IPS-18a (cell line): ENCODE results near the gene PTGR3.

ENCODE experiments used
- H3K27ac ChIP-seq: one replicate; pipeline ENCODE4 v1.5.1; 2013; ENCODE audit warnings: low read length
- H3K27me3 ChIP-seq: one replicate; pipeline ENCODE4 v1.6.1; 2013; ENCODE audit warnings: mild to moderate bottlenecking, low read length; ENCODE audit not compliant: control insufficient read depth, insufficient read depth
- H3K36me3 ChIP-seq: one replicate; pipeline ENCODE4 v1.6.1; 2013; ENCODE audit warnings: low read depth, low read length; ENCODE audit not compliant: control insufficient read depth
- H3K4me1 ChIP-seq: one replicate; pipeline ENCODE4 v1.6.1; 2013; ENCODE audit warnings: low read depth, low read length; ENCODE audit not compliant: control insufficient read depth
- H3K4me3 ChIP-seq: one replicate; pipeline ENCODE4 v1.5.1; 2013; ENCODE audit warnings: low read length
- H3K9ac ChIP-seq: one replicate; pipeline ENCODE4 v1.6.1; 2013; ENCODE audit warnings: mild to moderate bottlenecking, low read length, moderate library complexity
- H3K9me3 ChIP-seq: one replicate; pipeline ENCODE4 v1.6.1; 2013; ENCODE audit warnings: low read depth, low read length; ENCODE audit not compliant: control insufficient read depth

Gene PTGR3

DNA sequence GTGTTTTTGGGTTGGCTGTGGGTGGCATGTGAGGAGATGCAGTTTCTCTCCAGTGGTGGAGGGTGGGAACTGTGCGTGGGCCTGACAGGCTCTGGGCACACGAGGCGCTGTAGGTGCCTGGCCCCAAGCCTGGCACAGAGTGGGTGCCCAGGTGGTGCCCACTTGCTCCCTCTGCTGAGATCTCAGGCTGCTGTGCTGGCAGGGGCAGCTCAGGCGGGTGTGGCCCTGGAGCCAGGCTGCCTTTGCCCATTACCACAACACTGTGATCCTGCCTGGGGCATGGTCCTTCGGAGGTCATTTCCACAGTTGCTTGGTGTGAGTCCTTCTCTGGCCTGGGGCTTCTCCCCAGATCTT is 22.1 kb upstream of the PTGR3 start:
- Histone ChIP-seq H3K4me3 (no peak overlapping the region), H3K9ac (no peak overlapping the region), H3K36me3 (no peaks in the 10 kb centered on the region), H3K27me3 (no peaks in the 10 kb centered on the region), H3K4me1 (no peaks in the 10 kb centered on the region), H3K9me3 (no peaks in the 10 kb centered on the region), H3K27ac (no peak overlapping the region)

DNA sequence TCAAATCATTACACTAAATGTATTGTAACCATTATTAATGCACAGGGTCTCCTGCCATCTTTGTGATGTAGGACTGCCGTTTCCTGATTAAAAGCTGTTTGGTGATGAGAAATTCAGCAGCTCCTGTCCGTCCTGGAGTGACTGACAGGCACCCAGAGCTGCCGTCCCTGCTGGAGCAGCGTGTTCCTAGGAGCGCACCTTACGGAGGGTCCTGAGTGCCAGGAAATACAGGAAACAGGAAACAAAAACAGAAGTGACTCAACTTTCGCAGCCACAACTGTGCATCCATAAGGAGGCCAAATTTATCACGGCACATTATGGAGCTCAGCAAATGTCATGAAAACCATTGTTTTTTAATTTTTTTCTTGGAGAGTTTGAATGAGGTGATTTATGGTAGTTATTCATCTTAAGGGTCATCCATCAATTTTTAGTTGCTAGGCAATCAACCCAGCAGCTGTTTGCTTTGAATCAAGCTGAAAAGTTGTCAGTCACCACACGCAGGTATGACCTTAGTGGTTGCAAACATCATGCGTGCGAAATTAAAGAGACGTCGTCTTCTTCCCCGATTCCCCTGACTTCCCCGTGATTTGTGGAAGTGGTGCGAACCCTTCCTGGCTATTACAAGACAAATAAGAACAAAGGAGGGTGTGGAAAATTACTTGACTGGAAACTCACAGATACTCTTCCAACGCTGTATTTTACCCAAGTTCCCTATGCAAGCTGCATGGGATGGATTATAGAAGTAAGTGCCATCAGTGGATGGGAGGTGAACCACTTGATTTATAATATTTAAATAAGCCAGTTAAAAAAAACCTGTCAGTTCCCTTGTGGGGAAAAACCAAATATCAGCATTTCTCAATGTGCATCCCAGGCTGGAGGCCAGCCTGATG is 21.5 kb upstream of the PTGR3 start:
- H3K27ac ChIP-seq = no peak overlapping the region
- H3K4me3 ChIP-seq = no peak overlapping the region
- no peak overlapping the region for H3K9ac ChIP-seq
- H3K4me1 ChIP-seq = no peaks in the 10 kb centered on the region
- no peaks in the 10 kb centered on the region for H3K9me3 ChIP-seq
- no peaks in the 10 kb centered on the region for H3K27me3 ChIP-seq
- H3K36me3 ChIP-seq = no peaks in the 10 kb centered on the region

DNA sequence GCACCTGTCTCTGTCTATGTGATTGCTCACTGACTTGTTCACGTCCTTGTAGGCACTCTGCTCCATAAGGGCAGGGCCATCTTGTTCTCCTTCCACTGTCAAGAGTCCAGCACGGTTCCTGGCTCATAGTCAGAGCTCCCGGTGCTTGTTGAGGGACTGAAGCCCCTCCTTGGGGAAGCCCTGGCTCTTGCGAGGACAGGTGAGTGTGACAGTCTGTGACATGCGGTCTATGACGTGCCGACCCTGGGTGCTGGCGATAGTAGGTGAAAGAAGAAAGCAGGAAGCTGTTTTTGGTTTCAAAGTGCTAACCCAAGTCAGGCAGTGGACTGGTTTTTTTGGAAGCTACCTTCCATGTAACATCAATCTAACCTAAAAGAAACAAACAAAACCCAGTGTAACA is 20.5 kb upstream of the PTGR3 start:
- H3K4me3 ChIP-seq = no peak overlapping the region

DNA sequence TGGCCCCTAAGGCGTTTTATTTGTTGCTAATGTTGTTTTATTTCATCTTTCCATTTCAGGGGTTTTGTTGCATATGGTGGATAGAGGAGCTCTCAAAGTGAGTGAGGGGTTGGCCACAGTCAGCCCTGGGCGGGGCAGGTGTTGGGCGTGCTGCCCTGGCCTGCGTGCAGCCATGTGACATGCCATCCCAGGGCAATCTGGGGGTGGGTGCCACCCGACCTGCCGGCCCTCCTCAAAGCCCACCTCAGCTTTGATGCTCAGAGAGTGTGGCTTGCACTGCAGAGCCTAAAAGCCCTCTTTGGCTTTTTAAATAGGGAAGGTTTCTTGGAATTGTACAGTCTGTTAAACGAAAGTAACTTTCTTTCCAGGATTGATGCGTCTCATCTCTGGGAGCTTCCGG is 20.0 kb upstream of the PTGR3 start:
- H3K27ac ChIP-seq = no peak overlapping the region
- H3K4me1 ChIP-seq = no peaks in the 10 kb centered on the region

More for the DNA sequence above, 20.5 kb upstream of the PTGR3 start:
- no peaks in the 10 kb centered on the region for H3K9me3 ChIP-seq
- no peaks in the 10 kb centered on the region for H3K36me3 ChIP-seq
- no peak overlapping the region for H3K9ac ChIP-seq
- no peak overlapping the region for H3K27ac ChIP-seq
- no peaks in the 10 kb centered on the region for H3K4me1 ChIP-seq
- no peaks in the 10 kb centered on the region for H3K27me3 ChIP-seq

DNA sequence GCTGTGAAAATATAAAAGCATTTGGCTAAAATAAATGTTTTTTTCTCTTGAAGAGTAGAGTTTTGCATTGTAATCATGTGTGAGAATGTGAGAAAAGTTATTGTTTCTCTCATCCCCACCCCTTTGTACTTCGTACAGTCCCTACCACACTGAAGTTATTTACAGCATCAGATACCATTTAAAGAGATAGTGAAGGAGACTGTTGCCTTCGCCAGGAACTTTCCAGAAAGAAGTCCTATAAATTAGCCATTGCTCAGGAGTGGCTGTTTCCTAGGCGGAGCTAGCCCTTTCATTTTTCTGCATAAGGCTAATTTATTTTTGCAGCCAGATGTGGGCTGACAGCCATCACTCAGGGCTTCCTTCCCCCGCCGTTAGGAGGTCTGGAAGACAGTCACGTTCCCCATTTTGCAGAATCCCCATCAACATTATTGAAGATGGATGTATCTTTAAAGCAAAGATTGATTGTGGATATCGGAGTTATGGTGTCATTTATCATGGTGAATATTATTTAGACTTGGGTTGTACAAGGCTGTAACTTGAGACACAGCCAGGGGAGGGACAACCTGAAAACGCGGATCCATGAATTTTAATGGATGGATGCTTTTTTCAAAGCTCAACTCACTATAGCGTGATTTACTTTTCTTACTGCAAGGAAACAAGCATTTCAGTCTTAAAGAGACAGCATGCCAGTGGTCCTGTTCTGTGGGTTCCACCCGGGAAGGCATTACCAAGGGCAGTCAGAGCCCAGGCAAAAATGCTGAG is 18.8 kb upstream of the PTGR3 start:
- Histone ChIP-seq H3K27ac (no peak overlapping the region), H3K4me1 (no peaks in the 10 kb centered on the region), H3K36me3 (no peaks in the 10 kb centered on the region), H3K4me3 (no peak overlapping the region), H3K9me3 (no peaks in the 10 kb centered on the region), H3K27me3 (no peaks in the 10 kb centered on the region), H3K9ac (no peak overlapping the region)

More for the DNA sequence above, 20.0 kb upstream of the PTGR3 start:
- Histone ChIP-seq H3K9me3 (no peaks in the 10 kb centered on the region), H3K36me3 (no peaks in the 10 kb centered on the region), H3K27me3 (no peaks in the 10 kb centered on the region), H3K9ac (no peak overlapping the region), H3K4me3 (no peak overlapping the region)

DNA sequence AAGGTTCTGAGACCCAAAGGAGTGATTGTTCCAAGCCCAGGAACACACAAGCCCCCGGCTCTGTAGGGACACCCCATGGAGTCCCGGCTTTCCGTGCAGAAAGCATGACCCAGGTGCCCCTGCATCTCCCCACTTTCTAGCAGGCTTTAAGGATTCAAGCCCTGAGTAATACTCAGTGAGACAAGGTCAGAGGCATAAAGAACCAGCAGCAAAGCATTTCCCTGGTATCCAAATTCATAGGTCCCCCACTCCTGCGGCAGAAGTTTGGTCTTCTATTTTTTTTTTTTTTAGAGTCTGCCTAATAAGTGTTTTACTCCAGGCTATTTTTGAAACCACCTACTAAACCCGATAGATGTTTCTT is 18.0 kb upstream of the PTGR3 start:
- H3K9ac ChIP-seq = no peak overlapping the region

DNA sequence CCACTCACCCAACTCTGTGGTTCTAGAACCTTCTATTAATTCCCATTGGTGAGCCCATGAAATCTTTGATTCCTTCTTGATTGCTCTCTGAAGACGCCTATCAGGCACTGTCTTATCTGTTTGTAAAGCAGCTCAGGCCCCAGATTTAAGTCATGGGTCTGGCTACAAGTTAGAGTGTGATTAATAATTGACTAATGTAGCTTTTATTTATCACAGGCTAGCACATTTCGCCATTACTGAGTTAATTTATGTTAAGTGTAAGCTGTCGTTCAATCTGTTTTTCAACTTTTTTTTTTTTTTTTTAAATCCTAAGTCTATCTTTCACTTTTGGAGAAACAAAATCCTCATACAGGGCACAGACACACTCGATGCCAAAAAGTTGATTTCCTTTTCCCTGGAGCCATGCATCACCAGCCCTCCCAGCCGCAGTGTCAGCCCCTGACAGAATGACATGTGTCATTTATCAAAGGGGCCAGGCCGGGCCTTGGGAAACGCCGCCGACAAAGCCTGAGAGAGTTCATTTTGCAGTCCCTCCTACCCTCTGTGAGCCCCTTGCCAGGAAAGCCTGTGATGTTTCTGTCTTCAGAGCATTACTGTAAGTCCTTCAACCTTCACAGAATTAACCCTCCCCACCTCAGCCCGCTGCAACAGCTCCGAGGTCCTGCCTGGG is 17.5 kb upstream of the PTGR3 start:
- Histone ChIP-seq H3K9ac (no peak overlapping the region), H3K36me3 (no peaks in the 10 kb centered on the region), H3K4me3 (no peak overlapping the region), H3K27me3 (no peaks in the 10 kb centered on the region), H3K4me1 (no peaks in the 10 kb centered on the region), H3K9me3 (no peaks in the 10 kb centered on the region), H3K27ac (no peak overlapping the region)

More for the DNA sequence above, 18.0 kb upstream of the PTGR3 start:
- H3K4me1 ChIP-seq = no peaks in the 10 kb centered on the region
- no peak overlapping the region for H3K4me3 ChIP-seq
- H3K27ac ChIP-seq = no peak overlapping the region
- H3K9me3 ChIP-seq = no peaks in the 10 kb centered on the region
- H3K27me3 ChIP-seq = no peaks in the 10 kb centered on the region
- H3K36me3 ChIP-seq = no peaks in the 10 kb centered on the region

DNA sequence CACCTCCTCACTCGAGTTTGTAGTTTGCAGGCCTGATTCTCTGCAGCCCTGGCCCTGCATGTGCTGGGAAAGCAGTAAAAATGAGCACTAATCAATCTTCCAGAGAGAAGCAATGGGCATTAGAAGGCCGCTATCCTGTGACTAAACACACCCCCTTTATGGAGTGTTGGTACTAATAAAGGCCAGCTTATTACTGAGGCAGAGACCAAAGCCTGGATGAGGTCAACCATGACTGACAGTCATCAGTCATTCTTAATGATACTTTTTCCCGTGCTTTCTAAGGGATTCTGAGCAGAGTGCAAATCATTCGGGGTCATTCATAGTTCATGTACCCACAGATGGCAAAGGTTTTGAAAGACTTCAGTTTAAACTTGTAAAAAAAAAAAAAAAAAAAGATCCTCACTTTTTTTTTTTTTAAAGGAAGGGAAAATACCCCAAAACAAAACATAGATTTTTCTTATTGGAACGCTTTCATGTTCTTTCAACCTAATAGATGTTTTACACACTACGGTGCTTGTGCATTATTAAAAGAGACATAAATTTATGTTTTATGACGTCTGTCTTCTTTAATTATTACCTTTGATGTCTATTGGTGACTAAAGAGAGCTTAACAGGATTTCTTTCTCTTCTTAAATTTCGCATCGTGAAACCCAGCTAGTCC is 14.9 kb upstream of the PTGR3 start:
- H3K27ac ChIP-seq = no peak overlapping the region
- no peak overlapping the region for H3K4me3 ChIP-seq
- H3K4me1 ChIP-seq = no peaks in the 10 kb centered on the region
- no peak overlapping the region for H3K9ac ChIP-seq
- no peaks in the 10 kb centered on the region for H3K27me3 ChIP-seq
- H3K36me3 ChIP-seq = no peaks in the 10 kb centered on the region
- no peaks in the 10 kb centered on the region for H3K9me3 ChIP-seq

DNA sequence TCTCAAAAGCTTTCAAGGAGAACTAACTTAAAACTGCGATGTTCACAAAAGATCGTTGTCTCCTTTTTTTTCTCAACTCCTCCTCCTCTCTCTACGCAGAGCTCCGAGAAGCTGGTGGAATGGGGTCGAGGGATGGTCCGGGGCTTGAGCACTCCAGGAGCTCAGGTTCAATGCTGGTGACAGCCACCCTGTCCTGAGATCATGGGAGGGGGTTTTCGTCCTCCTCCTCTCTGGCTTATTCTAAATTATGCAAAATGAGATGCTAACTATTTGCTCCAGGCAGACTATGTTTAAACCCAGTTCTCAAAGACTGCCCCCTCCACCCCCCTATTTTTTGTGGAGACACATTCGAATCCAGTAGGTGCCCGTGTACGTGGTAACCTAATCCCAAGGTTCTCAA is 13.5 kb upstream of the PTGR3 start:
- H3K9ac ChIP-seq = no peak overlapping the region
- no peaks in the 10 kb centered on the region for H3K4me1 ChIP-seq
- no peak overlapping the region for H3K27ac ChIP-seq
- no peak overlapping the region for H3K4me3 ChIP-seq
- no peaks in the 10 kb centered on the region for H3K27me3 ChIP-seq
- no peaks in the 10 kb centered on the region for H3K36me3 ChIP-seq
- H3K9me3 ChIP-seq = no peaks in the 10 kb centered on the region

DNA sequence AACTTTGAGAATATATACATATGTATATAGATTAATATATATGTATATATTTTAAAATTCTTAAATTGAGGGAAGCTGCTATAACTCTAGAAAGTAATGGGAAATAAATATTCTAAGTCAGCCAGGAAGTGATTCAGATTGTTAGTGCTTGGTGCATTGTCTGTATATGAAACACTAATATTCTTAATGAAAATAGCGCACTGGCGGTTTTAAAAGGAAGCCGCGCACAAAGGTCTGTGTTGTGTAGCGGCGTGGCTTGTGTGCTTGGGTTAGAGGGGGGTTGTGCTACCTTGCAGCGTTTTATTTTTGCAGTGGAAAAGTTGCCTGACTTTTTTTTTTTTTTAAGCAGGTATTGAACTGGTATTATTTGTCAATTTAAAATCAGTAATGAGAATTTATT is 13.0 kb upstream of the PTGR3 start:
- no peaks in the 10 kb centered on the region for H3K27me3 ChIP-seq
- H3K4me1 ChIP-seq = no peaks in the 10 kb centered on the region
- no peaks in the 10 kb centered on the region for H3K9me3 ChIP-seq

DNA sequence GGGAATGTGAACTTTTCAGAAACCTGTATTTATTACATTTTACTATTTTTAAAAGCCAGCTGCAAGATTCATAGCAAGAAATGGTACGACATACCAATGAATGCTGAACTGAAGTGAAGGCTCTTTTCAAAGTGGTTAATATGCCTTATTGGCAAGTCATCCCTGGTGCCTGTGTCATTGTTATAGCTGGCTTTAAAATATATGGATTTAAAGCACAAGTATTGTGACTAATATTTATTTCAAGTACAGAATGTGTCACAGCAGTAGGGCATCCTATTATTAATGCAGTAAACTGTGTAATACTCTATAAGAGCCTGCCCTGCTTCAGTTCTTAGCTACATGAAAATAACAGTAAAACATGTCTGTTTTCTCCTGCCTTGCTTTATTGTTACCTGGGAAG is 12.5 kb upstream of the PTGR3 start:
- Histone ChIP-seq H3K9me3 (no peaks in the 10 kb centered on the region), H3K4me1 (no peaks in the 10 kb centered on the region), H3K9ac (no peak overlapping the region), H3K4me3 (no peak overlapping the region), H3K36me3 (no peaks in the 10 kb centered on the region), H3K27ac (no peak overlapping the region), H3K27me3 (no peaks in the 10 kb centered on the region)

More for the DNA sequence above, 13.0 kb upstream of the PTGR3 start:
- Histone ChIP-seq H3K4me3 (no peak overlapping the region), H3K36me3 (no peaks in the 10 kb centered on the region), H3K9ac (no peak overlapping the region), H3K27ac (no peak overlapping the region)
